Skeletal muscle cell (primary cell): ENCODE measurements around the gene KIRREL3.
A peak's percentile ranks its signal among the peaks of the same experiment; 100 is the strongest.

Source experiments
- DNase-seq: peaks from one replicate; pipeline ENCODE4 v3.0.0-alpha.2; 2010; ENCODE audit warnings: low read depth
- H3K4me3 ChIP-seq: 2 replicates; pipeline ENCODE4 v1.5.1; 2011; ENCODE audit warnings: low read depth, mild to moderate bottlenecking, control low read depth, low read length, moderate library complexity

The KIRREL3 gene

DNA sequence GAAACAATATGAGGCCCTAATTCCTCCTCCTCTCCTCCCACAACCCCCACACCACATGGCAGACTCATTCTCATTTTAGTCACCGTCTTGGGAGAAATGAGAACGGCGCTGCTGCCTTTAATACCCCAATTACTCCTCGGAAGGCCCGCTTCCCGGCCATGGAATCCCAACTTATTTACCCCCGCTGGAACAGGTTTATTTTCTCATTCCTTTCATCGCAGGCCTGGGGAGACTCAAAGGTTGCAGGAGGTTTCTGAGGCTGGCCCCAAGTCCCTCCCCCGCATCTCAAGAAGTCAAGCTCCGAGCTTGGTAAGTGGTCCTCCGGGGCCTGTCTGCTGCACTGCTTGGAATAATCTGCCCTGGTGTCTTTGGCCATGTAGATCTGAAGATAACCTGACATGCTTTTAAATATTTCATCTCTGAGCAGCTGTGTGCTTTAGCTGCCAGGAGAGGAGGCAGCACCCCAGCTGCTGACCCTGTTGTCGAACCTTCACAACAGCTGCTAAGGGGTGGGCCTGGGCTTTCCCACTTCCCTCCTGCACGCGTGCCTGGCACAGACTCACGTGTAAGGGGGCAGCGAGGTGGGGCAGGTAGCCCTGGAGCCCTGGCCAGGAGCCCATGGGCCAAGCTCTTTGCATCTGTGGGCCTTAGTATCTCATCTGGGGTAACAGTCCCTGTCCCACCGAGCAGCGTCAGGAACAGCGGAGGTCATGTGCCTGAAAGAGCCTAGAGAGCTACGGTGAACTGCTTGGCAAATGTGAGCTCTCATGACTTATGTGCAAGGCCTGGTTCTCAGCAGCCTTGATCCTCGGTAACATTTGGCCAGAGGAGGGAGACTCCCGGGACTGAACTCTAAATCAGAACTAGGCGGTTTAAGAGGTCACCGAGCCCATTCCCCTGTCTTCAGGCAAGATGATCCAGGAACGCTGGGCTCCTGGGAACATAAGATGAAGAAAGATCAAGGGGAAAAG lies 480.5 kb downstream of the KIRREL3 start:
- no peak overlapping the region for H3K4me3 ChIP-seq
- peak; percentile 8 for DNase-seq

DNA sequence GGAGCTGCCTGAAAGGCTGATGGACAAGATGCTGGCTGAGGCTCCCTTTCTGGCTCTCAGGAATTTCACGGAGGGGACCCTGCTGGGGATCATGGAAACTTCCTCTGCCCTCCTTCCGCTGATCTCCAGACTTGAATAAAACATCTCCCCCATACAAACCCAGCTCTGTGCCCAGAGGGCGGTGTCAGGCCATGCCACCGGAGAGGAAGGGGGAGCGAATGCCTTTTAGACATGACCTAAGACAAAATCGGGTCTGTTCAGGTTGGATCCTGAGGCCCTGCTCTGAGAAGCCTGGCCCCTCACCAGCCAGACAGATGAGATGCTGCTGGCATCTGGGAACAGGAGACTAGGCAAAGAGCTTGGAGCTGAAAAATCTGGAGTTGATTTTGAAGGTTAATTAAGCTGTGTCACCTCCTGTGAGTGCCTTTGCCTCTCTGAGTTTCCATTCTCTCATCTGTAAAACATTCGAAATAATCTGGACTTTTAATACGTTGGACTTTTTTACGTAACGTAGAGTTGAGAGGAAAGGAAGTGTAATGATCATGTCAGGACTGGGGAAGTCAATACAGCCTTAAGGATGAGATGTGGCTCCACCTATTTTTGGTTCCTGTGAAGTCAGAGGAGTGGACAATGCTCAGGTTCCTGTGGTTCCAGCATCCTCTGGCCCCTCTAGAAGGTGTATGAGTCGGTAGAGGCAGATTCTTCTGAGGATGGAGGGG lies 481.4 kb downstream of the KIRREL3 start:
- H3K4me3 ChIP-seq: no peak overlapping the region
- no peak for DNase-seq

DNA sequence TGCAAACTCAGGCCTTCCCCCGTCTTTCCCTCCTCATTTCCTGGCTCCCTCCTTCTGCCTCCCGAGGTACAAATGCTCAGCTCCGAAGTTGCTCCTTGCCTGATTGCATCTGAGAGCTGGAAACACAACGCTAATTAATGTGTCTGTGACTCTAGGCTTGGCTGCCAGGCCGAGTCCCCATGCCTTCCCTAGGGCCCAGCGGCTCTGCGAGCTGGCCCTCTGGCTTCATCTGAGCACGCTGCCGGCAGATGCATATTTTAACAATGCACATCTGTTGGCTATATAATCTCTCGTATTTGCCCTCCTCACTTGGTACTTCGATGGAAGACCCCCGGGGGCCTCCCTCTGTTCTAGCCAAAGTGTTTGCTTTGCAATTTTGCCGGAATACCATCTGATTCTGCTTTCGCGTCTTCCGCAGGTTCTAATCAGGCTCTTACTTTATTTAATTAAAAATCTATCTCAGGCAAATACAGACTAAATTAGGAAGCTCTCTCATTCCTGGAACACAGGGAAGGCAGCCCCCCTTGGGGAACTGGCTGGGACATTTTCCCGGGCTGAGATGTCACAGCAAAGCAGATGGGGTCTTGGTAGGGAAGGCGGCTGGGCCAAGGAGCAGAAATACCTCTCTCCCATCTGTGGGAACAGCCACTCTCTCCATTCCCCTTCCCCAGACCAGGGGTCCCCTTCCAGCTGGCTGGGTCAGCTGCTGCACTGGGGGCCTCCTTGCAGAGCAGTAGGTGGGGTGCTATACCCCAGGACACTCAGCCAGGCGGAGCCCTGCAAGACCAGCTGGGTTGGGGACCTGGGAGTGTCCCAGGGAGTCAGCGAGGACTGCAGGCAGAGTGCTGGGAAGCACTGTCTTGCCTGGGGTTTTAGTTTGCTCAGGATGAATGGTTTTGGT lies 482.2 kb downstream of the KIRREL3 start:
- H3K4me3 ChIP-seq: no peak overlapping the region
- DNase-seq: no peak

DNA sequence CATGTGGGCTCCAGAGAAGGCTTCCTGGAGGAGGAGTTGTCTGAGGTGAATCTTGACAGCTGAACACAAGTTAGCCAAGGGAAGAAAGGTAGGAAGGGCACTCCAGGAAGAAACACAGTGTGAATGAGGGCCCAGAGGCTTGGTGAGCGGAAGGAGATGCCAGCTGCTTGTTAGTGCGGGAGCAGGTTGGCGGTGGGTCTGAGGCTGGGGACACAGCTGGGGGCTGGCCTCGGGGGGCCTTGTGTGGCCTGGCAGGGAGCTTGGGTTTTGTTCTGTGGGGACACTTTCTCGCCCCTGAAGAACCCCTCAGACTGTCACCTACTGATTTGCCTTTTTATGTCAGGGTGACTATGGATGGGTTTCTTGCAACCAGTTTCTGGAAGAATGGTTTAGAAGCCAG lies 485.1 kb downstream of the KIRREL3 start:
- no peak overlapping the region for H3K4me3 ChIP-seq
- no peak for DNase-seq

DNA sequence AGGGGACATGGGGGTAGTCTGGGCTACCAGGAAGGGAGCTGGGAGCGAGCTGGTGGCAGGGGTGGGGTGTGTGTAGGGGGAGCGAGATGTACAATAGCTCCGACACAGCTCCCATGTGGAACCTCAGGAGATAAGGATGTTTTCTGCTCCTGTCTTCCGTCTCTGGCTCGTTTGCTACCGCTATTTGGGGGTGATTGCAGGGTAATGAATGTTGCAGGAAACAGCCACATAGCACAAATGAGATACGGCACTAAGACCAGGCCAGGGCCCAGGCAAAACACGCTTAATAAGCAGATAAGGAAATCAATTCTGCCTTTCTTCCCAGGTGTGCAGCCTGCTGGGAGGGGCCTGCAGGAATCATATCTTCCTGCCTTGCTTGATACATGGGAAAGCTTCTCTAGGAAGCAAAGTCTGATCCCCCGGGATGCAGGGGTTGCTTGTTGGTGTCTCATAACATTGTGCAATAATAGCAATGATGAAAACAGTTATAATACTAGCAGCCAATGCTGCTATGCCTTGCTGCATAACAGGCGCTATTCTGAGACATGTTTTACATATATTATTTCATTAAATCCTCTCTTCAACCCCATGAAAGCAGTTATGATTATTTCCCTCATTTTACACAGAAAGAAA lies 486.4 kb downstream of the KIRREL3 start:
- DNase-seq: peak; percentile 6
- H3K4me3 ChIP-seq: no peak overlapping the region

DNA sequence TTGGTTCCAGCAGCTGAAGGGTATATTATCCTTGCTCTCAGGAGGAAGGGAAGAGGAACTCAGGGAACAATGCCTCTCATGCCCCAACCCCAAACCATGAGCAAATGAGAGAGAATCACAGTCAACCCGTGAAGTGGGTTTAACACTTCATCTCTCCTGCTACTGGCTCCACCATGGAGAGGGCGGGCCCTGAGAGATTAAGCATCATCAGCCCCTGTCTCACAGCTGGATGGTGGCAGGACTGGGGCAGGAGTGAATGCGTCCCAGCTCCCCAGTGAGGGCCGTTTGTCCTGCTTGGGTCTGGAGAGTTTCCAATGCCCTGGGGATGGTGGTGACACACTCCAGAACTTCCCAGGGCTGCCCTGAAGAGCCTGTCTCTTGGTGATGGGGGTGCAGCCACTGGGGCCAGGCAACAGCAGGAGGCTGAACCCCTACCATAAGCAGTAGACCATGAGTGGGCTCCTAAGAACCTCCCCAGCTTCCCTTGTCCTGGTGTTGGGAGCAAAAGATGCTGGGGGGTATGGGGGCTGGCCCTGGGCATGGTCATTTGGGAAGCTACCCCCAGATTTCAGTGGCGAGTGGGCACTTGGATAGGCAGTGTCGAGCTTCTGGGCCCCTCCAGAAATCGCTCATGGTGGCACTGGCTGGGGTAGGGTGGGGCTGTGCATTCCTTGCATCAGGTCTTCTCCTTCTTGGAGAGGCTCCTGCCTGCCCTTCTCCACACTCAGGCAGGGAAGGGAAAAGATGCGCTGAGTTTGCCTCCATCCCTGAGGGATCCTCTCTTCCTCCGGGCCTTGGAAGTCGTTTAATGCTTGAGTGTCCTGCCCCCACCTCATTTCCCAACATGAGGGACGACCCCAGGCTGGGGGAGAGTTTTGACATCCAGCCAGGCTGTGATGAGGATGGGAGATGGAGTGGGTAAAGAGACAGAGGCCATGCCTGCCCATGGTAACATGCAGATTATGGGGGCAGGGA lies 487.5 kb downstream of the KIRREL3 start:
- no peak overlapping the region for H3K4me3 ChIP-seq
- DNase-seq: no peak

DNA sequence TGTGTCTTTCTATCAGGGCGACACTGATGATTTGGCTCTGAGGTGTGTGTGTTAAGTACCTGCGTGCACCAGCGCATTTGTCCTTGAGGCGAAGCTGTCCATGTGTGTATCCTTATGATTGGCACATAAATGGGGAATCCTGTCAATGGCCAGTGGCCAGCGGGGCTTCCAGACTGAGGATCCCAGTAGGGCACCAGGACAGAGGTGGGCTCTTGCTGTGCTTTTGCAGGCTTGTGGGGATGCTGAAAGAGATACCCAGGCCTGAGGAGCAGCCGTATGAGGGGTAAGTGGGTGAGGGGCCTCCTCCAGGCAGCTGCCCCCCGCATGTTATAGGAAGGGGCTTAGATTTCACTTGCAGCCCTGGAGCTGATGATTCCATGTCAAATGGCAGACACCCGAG lies 488.3 kb downstream of the KIRREL3 start:
- no peak overlapping the region for H3K4me3 ChIP-seq
- DNase-seq: no peak

DNA sequence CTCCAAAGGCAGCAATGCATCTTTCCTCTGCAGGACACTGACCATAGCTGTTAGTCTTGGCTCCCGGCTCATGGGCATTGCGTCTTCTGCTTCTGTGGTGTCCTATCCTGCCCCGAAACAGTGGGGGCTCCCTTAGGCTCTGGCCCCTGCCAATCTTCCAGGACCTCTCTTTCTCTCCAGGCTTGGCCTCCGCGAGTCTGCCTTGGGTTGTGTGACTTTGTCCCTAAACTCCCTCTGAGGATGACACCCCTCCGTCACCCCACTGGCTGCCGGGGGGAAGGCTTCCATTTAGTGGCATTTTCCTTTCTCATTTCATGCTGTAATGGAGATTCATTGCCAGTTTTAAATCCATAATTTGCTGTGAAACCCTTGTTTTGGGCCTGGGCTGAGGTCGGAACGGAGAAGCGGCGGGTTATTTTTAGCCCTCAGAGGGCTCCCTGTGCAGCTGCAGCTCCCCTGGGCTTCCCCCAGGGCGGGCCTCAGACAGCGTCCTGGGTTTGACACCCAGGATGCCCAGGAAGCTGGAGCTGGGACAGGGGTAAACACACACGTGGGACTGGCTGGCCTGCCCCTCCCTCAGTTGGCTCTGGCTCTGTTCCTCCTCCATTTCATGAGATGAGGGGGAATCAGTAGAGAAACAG lies 489.0 kb downstream of the KIRREL3 start:
- no peak overlapping the region for H3K4me3 ChIP-seq
- no peak for DNase-seq

DNA sequence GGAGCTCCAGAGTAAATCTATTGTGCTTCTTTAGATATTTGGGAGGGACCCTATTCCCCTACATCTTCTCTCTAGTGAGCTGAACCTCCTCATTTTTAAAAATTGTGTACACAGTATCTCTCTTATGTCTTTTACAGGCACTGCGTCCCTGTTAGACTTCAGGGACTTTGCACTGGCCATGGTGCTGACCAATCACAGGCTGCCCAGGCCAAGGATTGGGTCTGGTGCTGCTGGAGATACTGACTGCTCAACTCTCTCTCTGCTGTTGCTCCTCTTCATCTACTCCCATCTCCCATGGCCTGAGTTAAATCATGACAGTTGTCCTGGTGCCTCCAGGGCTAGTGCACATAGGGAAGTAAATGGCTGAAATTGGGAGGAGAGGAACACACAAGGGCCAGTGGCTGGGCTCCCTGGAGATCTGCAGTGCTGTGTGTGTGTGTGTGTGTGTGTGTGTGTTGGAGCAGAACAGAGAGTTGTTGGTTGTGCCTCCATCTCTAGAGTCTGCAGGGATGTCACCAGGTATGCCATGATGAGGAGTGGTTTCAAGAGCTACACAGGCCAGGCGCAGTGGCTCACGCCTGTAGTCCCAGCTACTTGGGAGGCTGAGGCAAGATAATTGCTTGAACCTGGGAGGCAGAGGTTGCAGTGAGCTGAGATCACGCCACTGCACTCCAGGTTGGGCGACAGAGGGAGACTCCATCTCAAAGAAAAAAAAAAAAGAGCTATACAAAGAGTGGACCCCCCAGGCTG lies 489.8 kb downstream of the KIRREL3 start:
- H3K4me3 ChIP-seq: no peak overlapping the region
- no peak for DNase-seq

DNA sequence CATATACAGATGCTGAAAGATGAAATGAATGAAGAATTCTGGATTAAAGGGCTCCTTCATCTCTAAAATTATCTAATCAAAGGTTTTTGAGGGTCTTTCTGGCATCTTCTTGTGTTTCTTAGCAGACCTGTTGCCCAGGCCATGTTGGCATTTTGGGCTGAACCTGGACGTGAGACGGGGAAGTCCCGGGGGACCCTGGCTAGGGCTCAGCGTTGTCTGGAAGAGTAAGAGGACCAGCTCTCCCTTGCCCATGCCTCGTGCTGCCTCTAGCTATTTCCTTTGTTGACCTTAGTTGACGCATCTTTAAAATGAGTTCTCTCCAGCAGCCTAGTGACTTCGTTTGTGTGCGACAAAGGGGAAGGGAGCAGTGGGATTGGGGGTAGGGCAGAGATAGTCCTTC lies 492.9 kb downstream of the KIRREL3 start:
- H3K4me3 ChIP-seq: no peak overlapping the region
- DNase-seq: no peak

DNA sequence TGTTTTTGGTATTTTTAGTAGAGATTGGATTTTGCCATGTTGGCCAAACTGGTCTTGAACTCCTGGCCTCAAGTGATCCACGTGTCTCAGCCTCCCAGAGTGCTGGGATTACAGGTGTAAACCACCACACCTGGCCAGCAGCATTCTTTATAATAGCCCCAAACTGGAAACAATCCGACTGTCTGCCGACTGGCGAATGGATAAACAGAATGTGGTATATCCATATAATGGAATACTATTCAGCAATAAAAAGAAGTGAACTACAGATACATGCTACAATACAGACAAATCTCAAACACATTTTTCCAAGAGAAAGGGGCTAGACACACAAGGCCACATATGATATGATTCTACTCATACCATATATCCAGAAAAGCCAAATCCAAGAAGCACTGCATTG lies 493.8 kb downstream of the KIRREL3 start:
- DNase-seq: no peak
- H3K4me3 ChIP-seq: no peak overlapping the region

DNA sequence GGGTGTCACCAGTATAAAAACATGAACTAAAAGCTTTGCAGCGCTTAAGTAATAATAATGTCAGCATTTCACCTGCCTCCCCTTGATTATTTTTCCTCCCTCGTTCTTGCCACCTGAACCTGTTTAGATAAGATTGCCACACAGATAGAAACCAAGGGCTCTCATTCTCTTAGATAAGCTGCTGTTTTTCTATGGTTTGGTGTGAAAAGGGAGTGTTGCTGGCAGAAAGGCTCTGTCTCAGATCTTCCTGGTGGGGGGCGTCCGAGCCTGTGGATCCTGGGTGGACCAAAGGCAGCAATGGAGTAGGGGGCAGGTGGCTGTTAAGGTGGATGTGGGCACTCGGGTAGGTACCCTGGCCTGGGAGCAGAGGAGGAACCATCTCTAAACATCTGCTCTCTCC lies 497.6 kb downstream of the KIRREL3 start:
- no peak overlapping the region for H3K4me3 ChIP-seq
- DNase-seq: no peak

DNA sequence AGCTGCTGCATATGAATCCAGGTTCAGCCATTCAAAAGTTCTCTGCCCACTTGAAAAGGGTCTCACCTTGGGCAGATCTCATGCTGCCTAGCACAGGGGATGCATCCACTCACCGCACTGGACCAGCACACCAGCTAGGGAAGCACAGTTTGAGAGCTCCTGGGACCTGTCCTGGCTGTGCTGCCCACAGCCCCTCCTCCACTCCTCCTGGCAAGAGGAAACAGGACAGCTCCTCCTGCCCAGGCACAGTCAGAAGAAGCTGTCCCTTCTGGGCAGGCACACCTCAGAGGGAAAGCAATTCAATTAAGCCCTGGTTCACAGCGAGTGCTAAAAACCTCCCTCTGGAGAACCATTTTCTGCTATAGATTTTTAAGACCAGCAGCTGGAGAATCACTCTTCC lies 498.4 kb downstream of the KIRREL3 start:
- no peak overlapping the region for H3K4me3 ChIP-seq
- DNase-seq: no peak

DNA sequence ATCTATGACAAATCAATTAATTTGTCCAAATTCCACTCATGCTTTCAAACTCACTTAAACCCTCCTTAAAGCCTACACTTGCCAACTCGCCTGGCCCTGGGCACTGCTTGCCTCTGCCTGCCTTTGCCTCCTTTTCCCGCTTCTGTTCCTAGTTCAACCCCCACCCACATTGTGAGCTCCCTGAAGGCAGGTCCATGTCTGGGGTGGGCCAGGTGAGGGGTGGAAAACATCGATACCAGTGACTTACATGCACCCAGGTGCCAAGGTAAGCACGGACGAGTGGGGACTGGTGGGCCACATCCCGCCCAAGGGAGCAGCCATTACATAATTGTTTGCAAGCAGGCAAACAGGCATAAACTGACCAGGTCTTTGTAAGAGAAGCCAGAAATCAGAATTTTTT lies 498.9 kb downstream of the KIRREL3 start:
- H3K4me3 ChIP-seq: no peak overlapping the region
- no peak for DNase-seq

DNA sequence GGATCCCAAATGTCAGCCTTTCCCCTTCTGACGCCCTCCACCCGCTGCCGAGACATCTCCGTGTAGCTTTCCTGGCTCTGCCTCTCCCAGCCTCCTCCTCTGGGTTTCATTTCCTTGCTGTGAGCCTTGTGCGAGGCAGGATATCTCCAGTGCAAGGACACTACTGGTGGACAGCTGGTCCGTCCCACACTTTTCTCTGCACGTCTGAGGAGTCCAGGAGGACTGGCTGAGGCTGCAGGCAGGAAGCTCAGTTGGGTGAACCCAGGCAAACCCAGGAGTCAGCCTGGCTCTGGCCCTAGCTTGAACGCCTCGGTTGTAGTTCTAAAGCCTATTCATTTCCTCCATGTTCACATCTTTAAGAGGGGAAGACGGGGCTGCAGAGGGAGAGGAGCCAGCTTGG lies 499.6 kb downstream of the KIRREL3 start:
- H3K4me3 ChIP-seq: no peak overlapping the region
- no peak for DNase-seq

DNA sequence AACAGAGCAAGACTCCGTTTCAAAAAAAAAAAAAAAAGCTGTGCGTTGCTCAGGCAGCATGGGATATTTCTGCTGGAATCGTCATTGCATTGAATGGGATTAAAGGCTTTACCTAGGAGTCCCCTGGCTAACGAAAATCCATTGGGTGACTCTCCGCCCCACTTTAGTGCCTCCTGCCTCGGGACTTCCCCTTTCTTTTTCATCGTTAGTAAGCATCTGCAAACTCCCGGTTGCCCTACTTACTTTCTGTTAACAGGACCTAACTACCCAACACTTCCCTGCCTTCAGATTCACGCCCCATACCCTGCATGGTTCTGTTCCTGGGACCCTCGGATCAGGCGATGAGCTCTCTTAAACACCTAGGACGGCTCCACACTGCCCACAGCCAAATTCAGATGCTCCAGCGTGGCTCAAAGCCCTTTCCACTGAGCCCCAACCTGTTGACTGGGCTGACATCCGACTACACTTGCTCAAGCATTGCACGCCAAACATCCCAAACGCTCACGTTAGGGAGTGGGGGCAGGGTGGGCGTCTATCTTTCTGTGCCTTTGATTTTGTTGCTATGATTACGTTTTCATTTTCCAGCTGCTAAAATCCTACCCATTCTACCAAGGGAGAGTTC lies 501.3 kb downstream of the KIRREL3 start:
- DNase-seq: no peak
- no peak overlapping the region for H3K4me3 ChIP-seq

DNA sequence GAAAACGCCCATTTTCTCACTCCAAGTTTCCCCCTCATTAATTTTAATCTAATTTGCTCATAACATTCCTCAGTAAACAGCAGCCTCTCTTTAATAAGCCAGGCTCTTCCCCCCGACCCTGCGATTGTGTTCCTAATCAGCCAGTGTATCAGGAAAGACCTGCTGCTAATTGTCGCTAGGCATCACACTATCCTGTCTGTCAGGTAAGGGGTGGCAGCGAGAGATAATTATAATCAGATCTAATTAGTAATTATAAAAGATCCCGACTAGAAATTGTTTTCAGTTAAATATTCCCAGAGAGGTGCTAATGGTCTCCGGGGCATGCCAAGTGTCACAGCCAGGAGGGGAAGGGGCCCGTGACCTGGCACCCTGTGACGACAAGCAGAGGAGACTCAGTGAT lies 502.3 kb downstream of the KIRREL3 start:
- no peak for DNase-seq
- no peak overlapping the region for H3K4me3 ChIP-seq
